NCI-H2081 treated with DMSO at 0.1 percent for 48 hours (cell line): Measurements from ENCODE around the gene MINDY4.

Experiments used
- DNase-seq: peaks from one replicate; lab custom pipeline; 2025; lab: John Stamatoyannopoulos, UW

Gene MINDY4

GRCh38 chr7:30855936-30856335, 84.7 kb downstream of the MINDY4 start:
- DNase-seq = no peak

- no peak for DNase-seq
These were observed 87.4 kb downstream of the MINDY4 start for GRCh38 chr7:30858576-30858975.

- no peak for DNase-seq
These were observed 88.2 kb downstream of the MINDY4 start for GRCh38 chr7:30859202-30859939.

GRCh38 chr7:30859940-30860496, 88.8 kb downstream of the MINDY4 start:
- no peak for DNase-seq

GRCh38 chr7:30861612-30862011, 90.4 kb downstream of the MINDY4 start:
- DNase-seq = no peak

GRCh38 chr7:30862995-30863705, 91.9 kb downstream of the MINDY4 start:
- DNase-seq = no peak

GRCh38 chr7:30863706-30864035, 92.5 kb downstream of the MINDY4 start:
- DNase-seq = no peak

GRCh38 chr7:30864101-30864500, 92.9 kb downstream of the MINDY4 start:
- no peak for DNase-seq

- no peak for DNase-seq
These were observed 93.9 kb downstream of the MINDY4 start for GRCh38 chr7:30865076-30865475.

GRCh38 chr7:30865821-30866220, 94.6 kb downstream of the MINDY4 start:
- DNase-seq = no peak

- no peak for DNase-seq
These were observed 95.7 kb downstream of the MINDY4 start for GRCh38 chr7:30866939-30867338.

GRCh38 chr7:30867483-30867882, 96.3 kb downstream of the MINDY4 start:
- DNase-seq = no peak

- DNase-seq = no peak
These were observed 98.8 kb downstream of the MINDY4 start for GRCh38 chr7:30869794-30870611.

GRCh38 chr7:30870821-30871518, 99.8 kb downstream of the MINDY4 start:
- no peak for DNase-seq

GRCh38 chr7:30871655-30872054, 100.4 kb downstream of the MINDY4 start:
- no peak for DNase-seq

- no peak for DNase-seq
These were observed 102.0 kb downstream of the MINDY4 start for GRCh38 chr7:30873207-30873606.

- DNase-seq = no peak
These were observed 102.4 kb downstream of the MINDY4 start for GRCh38 chr7:30873656-30874055.

- no peak for DNase-seq
These were observed 103.6 kb downstream of the MINDY4 start for GRCh38 chr7:30874656-30875302.

- no peak for DNase-seq
These were observed 106.0 kb downstream of the MINDY4 start for GRCh38 chr7:30877015-30877769.

- no peak for DNase-seq
These were observed 106.8 kb downstream of the MINDY4 start for GRCh38 chr7:30877993-30878392.
